ENCODE measurements around the gene CFAP251. TPM values are rescaled to one million over a fixed set of nuclear protein-coding genes. Genes with fewer than 3 reads are reported as not detected.

The CFAP251 gene
- polyA plus RNA-seq, 1 donor from 2014 or later = 4.0 TPM

GRCh38 chr12:121949648-121950397 is 31.4 kb downstream of the CFAP251 start:
- no peak overlapping the region for H3K4me2 ChIP-seq (ENCODE audit: low read length)
- no peaks in the 10 kb centered on the region for H3K9me3 ChIP-seq (ENCODE audit: low read length)
- no peaks in the 10 kb centered on the region for H3K27me3 ChIP-seq (ENCODE audit: insufficient read depth, low read depth, low read length)
- H4K20me1 ChIP-seq (ENCODE audit: insufficient read depth) = no peaks in the 10 kb centered on the region
- no peaks in the 10 kb centered on the region for H3K36me3 ChIP-seq (ENCODE audit: insufficient read depth, low read length)
- no peak overlapping the region for H3K4me3 ChIP-seq (ENCODE audit: low read length)
- H3K27ac ChIP-seq (ENCODE audit: low read length) = no peak overlapping the region
- no peaks in the 10 kb centered on the region for H3K9me2 ChIP-seq (ENCODE audit: insufficient read depth, low read length)
- H2AFZ ChIP-seq (ENCODE audit: low read depth, low read length) = no peak overlapping the region
- TF ChIP-seq MXI1 (conservative IDR thresholded peaks at IDR 0.05; ENCODE audit: poor library complexity, severe bottlenecking) (no peak), EP300 (conservative IDR thresholded peaks at IDR 0.05; ENCODE audit: poor library complexity, severe bottlenecking) (no peak), CTCF (IDR thresholded peaks at IDR 0.05; ENCODE audit: poor library complexity, severe bottlenecking) (no peak), RAD21 (conservative IDR thresholded peaks at IDR 0.05) (no peak), EZH2 (IDR thresholded peaks at IDR 0.05; ENCODE audit: borderline replicate concordance, insufficient read depth, low read length, poor library complexity, severe bottlenecking) (no peak), POLR2AphosphoS5 (IDR thresholded peaks at IDR 0.05) (no peak), TAF1 (IDR thresholded peaks at IDR 0.05; ENCODE audit: low read depth) (no peak), REST (IDR thresholded peaks at IDR 0.05; ENCODE audit: borderline replicate concordance) (no peak), SMC3 (conservative IDR thresholded peaks at IDR 0.05; ENCODE audit: poor library complexity) (no peak)
- H3F3A ChIP-seq (ENCODE audit: insufficient read depth, low read length, poor library complexity, severe bottlenecking) = no peaks in the 10 kb centered on the region
- H3K9ac ChIP-seq (ENCODE audit: low read length) = no peak overlapping the region
- no peaks in the 10 kb centered on the region for H3K79me2 ChIP-seq (replicated peaks; ENCODE audit: insufficient read depth, low read length)

GRCh38 chr12:121953117-121953692 is 34.8 kb downstream of the CFAP251 start:
- TF ChIP-seq EZH2 (IDR thresholded peaks at IDR 0.05; ENCODE audit: borderline replicate concordance, insufficient read depth, low read length, poor library complexity, severe bottlenecking) = no peak
- no peak for TF ChIP-seq MXI1 (conservative IDR thresholded peaks at IDR 0.05; ENCODE audit: poor library complexity, severe bottlenecking)
- TF ChIP-seq TAF1 (IDR thresholded peaks at IDR 0.05; ENCODE audit: low read depth) = no peak
- no peak for TF ChIP-seq SMC3 (conservative IDR thresholded peaks at IDR 0.05; ENCODE audit: poor library complexity)
- TF ChIP-seq REST (IDR thresholded peaks at IDR 0.05; ENCODE audit: borderline replicate concordance) = no peak
- TF ChIP-seq CTCF (IDR thresholded peaks at IDR 0.05; ENCODE audit: poor library complexity, severe bottlenecking) = no peak
- TF ChIP-seq RAD21 (conservative IDR thresholded peaks at IDR 0.05) = no peak
- Histone ChIP-seq H3K27ac (ENCODE audit: low read length) (no peak overlapping the region), H3K4me2 (ENCODE audit: low read length) (no peak overlapping the region), H3K4me3 (ENCODE audit: low read length) (no peak overlapping the region), H3K9me2 (ENCODE audit: insufficient read depth, low read length) (no peaks in the 10 kb centered on the region), H3K36me3 (ENCODE audit: insufficient read depth, low read length) (no peaks in the 10 kb centered on the region), H3K9me3 (ENCODE audit: low read length) (no peaks in the 10 kb centered on the region), H4K20me1 (ENCODE audit: insufficient read depth) (no peaks in the 10 kb centered on the region), H3F3A (ENCODE audit: insufficient read depth, low read length, poor library complexity, severe bottlenecking) (no peaks in the 10 kb centered on the region), H3K79me2 (replicated peaks; ENCODE audit: insufficient read depth, low read length) (no peaks in the 10 kb centered on the region), H3K9ac (ENCODE audit: low read length) (no peak overlapping the region), H2AFZ (ENCODE audit: low read depth, low read length) (no peak overlapping the region), H3K27me3 (ENCODE audit: insufficient read depth, low read depth, low read length) (no peaks in the 10 kb centered on the region)
